DMS153 (cell line): ENCODE data around the gene FUT1.
A peak's percentile ranks its signal among the peaks of the same experiment; 100 is the strongest.
"Not testable (repeated sequence)": the region's sequence is repeated elsewhere in the genome, so short reads cannot be mapped to it uniquely, and the experiment has no call there.

ENCODE experiments used
- DNase-seq: peaks from one replicate; lab custom pipeline; 2025; lab: John Stamatoyannopoulos, UW

Gene FUT1

DNA sequence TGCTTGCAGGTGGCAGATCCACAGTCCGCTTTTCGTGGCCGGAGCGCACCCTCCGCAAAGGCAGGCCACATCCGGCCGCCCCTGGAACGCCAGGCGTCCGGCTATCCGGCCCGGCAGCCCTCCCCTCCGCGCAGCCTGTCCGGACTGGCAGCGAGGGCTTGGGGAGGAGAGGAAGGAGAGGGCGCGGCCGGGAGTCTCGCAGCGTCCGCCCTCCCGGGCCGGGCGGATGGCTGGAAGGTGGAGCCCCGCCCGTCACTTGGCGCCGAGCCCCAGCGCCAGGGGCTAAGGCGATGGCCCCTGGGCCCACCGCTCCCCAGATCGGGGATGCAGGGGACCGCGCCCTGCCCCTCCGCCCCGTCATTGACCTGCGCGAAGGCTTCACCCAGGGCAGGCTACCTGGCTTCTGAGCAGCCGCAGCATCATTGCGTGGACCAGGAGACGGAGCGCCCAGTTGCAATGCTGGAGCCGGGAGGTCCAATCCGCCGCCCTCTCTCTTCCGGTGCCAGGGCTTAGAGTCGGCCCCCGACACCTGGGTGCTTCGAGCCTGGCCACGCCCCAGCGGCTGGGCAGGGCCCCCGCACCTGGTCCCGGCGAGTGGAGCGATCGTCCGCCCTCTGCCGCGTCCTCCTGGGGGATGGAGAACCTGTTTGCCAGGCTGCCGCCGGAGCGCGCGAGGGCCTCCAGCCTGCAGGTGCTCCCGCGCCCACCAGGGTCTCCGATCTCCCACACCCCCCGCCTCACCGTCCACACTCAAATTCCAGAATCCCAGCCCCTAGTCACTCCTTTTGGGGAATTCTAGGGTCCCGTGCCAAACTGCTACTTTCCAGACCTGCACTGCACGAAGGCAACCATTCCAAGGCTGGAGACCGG lies at the start of gene FUT1:
Gene FUT1, minus strand, starts transcription at position 146 of the 870 bp plus-strand sequence. CDS start 1,360 bp downstream, outside the sequence.
- peak; percentile 95 for DNase-seq

DNA sequence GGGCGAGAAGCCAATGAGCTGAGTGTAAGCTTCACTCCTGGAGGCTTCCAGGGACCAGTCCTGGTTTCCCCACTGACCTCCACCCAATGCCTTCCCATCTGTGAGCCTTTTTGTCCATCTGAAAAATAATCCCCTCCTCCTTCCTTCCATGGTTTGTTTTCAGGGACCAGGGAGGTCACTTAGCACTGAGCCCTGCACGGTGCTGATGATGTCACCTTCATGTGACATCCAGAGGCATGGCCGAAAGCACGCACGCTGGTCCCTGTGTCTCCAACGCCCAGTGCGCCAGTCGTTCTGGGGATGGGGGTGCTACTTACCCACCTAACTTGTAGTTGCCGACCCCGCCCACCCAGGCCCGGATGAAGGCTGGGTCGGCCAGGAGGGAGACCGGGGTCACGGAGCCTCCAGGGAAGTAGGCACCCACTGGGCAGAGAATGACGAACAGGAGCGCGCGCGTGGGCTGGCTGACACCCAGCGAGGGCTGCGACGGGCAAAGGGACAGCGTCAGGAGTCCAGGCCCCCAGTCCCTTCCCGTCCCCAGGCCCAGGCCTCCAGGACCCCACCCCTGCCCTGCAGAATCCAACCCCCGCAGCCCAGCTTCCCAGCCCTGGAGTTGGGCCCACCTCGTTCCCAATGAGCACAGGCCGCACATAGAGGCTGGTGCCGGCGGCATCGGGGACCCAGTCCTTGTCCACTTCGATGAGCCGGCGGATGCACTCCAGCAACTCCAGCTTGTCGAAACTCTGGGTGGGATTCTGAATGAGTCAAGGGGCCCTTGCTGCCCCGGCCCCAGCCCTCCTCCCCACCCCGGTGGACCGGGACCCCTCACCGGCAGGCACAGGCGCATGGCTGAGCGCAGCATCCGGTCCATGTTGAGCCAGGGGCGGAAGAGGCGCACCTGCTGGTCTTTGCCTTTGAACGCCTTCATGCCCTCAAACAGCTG lies 47.2 kb upstream of the FUT1 start:
- no peak for DNase-seq

DNA sequence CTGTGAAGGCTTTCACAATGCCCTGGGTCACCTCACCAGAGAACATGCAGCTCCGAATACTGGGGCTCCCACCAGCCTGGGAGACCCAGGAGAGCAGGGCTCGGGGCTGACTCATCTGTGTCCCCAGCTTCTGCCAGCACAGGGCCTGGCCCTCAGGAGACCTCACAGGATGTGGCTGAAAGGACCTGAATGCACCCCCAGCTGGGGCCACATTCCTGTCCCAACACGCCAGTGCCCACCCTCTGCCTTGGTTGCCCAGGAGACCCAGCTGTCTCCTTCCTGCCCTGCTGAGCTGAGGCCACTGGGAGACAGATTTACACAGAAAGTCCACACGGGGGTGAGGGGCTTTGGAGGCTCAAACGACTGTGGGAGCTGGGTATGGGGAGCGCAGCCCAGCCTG lies 46.5 kb upstream of the FUT1 start:
- DNase-seq, result no peak

DNA sequence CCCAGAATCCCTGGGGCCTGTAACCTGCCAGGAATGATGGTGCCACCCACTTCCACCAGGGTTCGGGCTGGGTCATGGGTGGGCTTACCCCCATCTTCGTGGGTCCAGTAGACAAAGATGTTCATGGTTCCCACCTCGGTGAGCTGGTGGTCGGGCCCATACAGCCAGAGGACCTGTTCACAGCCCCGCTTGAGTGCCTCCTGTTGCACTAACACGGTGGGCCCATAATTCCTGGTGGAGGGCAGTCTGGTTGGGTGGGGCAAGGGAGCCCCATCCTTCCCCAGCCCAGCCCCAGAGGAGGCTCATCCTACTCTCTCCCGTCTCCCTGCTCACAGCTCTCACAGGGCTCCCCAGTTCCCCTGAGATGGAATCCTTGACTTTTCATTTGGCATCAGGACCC lies 44.7 kb upstream of the FUT1 start:
- DNase-seq, result no peak

DNA sequence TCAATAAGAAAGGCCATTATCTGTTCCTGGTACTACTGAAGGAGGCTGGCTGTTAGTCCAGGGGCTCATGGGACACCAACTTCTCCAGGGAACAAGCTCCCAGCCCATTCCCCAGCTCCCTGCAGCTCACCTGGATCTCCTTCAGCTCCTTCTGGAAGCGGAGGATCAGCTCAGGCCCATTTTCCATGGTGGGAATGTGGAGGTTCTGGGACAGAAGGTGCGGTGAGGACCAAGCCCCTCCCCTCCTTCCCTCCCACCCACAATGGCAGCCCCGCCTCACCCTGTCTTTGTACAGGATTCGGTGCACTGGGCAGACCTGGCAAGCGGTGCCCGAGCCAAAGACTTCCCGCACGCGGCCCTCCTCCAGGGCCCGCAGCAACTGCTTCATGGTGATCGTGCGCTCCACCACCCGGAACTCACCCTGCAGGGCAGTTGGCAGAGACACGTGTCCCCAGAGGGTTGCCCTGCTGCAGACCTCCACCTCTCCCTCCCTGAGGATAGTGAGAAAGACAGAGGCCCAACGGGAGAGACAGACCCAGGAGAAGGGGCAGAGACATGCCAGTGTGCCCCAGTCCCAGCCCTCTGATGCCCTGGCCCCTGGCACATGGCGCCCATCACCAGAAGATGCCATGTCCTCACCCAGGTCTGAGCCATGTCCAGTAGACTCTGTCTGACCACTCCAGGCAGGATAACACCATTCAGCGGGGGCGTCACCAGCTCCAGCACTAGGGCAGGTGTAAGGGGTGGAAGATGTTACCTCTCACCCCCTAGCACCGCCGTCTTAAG lies 44.0 kb upstream of the FUT1 start:
- DNase-seq, result no peak

DNA sequence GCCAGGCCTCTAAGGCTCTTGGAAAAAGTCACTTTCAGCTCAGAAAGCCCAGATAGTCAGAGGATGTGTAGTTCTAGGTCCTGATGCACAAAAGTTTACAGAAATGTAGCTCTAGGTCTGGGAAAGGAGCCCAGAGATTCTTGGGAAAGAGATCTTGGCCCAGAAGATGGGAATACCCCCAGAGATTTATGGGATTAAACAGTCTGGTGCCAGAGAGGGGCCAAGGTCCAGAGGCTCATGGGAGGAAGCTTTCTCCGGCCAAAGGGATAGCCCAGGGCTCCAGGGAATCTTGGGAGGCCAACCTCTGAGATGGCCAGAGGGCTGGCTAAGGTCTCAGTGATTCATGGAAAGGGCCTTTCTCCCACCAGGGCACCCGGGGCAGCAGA lies 43.2 kb upstream of the FUT1 start:
- DNase-seq, result no peak

DNA sequence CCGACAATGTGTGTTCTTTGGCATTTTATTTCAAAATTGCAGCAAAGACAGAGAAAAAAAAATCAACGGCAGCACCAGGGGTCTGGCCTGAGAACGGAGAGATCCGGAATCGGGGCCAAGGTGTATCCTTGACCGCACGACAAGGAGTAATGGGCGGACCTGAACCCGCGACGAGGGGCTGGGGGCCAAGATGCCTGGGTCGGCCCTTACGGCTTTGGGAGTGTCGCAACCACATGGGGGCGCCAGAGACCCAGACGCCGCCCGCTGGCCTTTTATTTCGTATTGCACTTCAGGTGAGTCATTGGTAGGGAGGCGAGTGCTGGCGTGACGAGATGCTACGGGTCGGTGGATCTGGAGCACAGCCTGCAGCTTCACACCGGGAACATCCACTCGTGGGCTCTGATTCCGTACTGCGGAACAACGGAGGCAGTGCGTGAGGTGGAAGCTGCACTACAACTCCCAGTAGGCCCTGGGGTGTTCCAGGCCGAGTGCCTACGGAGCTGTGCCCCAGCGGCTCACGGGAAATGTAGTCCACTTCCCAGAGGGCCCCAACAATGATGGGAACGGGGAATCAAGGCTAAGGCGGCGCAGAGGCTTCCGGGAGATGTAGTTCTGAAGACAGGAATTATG lies 42.7 kb upstream of the FUT1 start:
- peak; percentile 91 for DNase-seq

DNA sequence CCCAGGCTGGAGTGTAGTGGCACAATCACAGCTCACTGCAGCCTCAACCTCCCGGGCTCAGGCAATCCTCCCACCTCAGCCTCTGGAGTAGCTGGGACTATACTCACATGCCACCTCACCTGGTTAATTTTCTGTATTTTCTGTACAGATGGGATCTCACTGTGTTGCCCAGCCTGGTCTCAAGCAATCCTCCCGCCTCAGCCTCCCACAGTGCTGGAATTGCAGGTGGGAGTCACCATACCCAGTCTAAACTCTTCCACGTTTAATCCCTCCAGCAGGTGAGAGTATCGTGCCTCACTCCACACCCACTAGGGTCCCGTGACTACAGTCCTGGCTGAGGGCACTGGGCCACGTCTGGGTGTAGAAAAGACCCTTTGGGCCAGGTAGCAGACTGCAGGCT lies 41.9 kb upstream of the FUT1 start:
- DNase-seq, result no peak

DNA sequence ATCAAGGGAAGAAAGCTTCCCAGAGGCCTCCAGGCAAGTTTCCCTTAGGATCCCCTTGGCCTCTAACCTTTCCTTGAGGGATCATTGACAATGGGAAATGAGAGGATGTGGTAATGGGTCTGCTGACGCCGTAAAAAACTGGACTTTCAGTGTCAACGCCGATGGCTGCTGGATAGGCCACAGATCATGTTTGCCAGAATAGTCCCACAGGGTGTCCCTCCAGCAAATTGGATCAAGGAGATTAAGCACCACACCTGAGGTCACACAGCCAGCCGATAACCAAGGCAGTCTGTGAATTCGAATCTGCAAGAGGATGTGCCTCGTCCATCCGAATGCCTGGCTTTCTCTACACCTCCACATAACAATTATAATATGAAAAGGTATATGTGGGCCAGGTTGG lies 40.8 kb upstream of the FUT1 start:
- no peak for DNase-seq

DNA sequence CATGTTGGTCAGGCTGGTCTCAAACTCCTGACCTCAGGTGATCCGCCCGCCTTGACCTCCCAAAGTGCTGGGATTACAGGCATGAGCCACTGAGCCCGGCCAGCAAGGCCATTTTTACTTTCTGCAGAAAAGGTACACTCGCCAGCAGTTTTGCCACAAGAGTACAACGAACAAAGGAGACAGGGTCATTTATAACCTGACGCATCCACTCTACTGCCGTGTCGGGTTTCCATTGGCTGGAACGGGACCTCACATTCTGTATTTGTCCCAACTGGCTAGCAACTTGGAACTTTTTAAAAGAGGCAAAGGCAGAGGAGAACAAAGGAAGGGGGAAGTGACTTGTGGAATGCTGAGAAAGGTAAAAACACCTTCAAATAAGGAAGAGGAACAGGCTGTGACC lies 34.9 kb upstream of the FUT1 start:
- not testable (repeated sequence) for DNase-seq

DNA sequence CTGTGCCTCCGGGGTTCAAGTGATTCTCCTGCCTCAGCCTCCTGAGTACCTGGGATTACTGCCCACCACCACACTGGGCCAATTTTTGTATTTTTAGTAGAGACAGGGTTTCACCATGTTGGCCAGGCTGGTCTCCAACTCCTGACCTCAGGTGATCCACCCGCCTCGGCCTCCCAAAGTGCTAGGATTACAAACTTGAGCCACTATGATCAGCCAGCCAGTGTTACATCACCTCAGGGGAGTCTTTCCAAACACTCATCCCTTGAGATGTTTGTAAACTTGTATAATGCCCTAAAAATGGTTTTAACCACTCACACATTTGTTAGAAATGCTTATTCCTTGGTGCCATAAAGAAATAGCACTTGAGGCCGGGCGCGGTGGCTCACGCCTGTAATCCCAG lies 34.0 kb upstream of the FUT1 start:
- DNase-seq, result not testable (repeated sequence)

DNA sequence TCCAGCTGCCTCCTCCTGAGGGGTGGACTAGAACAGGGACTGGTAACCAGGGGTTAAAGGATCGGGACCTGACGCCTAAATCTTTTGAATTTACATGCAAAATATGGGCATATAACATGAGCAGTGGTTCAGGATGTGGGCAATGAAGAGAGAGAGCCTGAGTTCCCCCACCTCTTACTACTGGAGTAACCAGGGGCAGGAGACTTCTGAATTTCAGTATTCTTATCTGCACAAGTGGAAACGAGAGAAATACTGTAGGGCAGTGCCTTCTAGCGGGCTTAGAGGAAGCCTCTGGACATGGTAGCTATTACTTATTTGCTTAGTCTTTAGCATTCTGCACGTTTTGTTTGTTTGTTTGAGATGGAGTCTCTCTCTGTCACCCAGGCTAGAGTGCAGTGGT lies 32.1 kb upstream of the FUT1 start:
- DNase-seq, result peak; percentile 25

DNA sequence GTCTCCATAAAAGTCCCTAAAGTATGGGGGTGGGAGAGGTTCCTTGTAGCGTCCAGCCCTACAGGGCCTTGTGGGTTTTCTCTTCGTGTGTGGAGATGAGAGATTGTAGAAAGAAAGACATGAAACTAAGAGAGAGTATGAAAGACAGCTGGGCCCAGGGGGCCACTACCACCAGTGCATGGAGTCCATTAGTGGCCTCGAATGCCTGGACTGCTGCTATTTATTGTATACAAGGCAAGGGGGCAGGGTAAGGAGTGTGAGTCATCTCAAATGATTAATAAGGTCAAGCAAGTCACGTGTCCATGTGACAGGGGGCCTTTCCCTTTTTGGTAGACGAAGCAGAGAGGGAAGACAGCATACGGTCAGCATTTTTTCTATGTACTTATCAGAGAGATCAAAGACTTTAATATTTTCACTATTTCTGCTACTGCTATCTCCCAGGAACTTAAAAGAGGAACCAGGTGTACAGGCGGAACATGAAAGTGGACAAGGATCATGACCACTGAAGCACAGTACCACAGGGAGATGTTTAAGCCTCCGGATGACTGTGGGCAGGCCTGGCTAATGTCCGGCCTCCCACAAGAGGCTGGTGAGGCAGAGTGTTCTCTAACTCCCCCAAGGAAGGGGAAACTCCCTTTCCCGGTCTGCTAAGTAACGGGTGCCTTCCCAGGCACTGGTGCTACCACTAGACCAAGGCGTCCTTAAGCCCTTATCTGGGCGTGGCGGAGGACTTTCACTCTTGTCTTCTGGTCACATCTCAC lies 28.4 kb upstream of the FUT1 start:
- no peak for DNase-seq

DNA sequence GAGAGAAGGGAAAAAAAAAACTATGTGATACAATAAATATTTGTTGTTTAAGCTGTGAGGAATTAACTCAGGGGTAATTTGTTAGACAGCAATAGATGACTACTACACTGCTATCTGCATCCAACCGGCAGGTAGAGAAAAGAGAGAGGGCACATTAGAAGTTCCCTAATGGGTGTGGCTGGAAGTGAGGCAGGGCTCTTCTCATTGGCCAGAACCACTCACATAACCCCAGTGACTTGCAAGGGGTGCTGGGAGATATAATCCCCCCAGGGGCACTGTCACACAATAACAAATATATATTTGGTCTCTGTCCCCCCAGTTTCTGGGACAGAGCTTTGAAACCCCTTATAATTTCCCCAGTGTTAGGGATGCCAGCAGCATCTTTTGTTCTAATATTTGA lies 27.2 kb upstream of the FUT1 start:
- DNase-seq, result no peak

DNA sequence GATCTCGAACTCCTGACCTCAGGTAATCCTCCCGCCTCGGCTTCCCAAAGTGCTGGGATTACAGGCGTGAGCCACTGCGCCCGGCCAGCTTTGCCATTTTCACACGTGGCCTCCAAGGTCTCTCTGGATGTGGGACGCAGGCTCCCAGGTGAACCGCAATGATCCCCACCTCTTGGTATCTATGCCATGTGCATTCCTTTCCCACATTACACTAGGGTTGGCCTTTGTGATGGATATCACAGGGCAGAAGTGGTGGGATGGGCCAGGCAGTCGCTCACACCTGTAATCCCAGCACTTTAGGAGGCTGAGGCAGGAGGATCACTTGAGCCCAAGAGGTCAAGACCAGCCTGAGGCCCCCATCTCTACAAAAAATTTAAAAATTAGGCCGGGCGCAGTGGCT lies 25.3 kb upstream of the FUT1 start:
- no peak for DNase-seq

DNA sequence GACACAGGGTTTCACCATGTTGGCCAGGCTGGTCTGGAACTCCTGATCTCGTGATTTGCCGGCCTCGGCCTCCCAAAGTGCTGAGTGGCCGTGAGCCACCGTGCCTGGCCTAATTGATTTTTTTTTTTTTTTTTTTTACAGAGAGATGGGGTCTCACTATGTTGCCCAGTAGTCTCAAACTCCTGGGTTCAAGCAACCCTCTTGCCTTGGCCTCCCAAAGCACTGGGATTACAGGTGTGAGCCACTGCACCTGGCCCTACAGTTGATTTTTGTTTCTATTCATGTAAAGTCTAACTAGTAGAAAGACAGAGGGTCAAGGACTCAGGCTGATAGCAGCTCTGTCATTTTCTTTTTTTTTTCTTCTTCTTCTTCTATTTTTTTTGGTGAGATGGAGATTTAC lies 24.7 kb upstream of the FUT1 start:
- DNase-seq, result no peak

DNA sequence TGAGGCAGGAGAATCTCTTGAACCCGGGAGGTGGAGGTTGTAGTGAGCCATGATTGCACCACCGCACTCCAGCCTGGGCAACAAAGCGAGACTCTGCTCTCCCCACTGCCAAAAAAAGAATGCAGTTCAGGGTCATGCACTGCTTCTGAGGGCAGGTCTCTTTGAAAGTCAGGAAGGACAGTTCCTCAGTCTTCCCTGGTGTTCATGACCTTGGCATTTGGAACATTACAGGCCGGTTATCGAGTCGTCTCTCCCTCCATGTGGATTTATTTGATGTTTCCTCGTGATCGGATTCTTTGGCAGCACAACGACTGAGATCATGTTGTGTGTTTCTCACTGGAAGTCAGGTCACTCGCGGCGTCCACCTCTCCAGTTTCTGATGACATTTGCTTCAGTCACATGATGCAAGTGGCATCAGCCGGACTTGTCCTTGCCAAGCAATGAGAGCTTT lies 20.1 kb upstream of the FUT1 start:
- no peak for DNase-seq

DNA sequence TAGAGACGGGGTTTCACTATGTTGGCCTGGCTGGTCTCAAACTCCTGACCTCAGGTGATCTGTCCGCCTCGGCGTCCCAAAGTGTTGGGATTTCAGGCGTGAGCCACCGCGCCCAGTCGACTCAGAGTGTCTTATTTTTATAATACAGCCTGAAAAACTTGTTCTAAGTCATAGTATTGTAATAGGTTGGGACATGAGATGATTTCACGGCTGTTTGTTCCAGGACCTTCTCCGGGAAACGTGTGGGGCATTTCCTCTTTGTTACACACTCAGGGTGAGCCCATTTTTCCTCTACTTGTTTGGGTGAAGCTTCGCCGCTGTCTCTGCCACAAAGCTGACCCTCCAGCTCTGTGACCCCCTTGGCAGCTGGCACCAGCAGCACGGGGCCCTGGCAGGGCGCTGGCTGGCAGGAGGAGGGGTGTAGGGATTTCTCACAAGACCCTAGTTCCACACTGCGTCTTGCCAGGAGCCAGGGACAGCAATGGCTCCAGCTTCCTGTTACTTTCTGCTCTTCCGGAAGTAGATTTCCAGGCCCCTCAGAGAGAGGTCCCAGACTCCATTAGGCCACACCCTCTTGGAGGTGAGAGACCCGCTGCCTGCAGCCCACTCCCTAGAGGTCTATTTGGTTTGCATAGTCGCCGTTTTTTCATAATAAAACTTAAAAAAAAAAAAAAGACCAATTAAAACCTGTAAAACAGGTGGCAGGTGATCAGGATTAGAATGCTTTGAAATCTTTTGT lies 18.5 kb upstream of the FUT1 start:
- DNase-seq, result no peak

DNA sequence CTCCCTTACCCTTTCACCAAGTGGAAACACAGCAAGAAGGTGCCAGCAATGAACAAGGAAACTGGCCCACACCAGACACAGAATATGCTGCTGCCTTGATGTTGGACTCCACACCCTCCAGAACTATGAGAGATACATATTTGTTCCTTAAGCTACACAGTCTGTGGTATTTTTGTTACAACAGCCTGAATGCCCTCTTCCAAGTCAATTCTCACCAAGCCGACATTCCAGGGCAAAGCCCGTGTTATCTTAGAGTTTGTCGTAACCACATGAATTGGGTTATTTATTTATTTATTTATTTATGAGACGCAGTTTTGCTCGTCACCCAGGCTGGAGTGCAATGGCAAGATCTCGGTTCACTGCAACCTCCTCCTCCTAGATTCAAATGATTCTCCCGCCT lies 17.8 kb upstream of the FUT1 start:
- no peak for DNase-seq
